Measurements from ENCODE around the gene PAK4. TPM values are rescaled to one million over a fixed set of nuclear protein-coding genes. Genes with fewer than 3 reads are reported as not detected.

The PAK4 gene
- total RNA-seq, 2 experiments from 2014 or later, result 15.3 to 18.2 TPM

DNA sequence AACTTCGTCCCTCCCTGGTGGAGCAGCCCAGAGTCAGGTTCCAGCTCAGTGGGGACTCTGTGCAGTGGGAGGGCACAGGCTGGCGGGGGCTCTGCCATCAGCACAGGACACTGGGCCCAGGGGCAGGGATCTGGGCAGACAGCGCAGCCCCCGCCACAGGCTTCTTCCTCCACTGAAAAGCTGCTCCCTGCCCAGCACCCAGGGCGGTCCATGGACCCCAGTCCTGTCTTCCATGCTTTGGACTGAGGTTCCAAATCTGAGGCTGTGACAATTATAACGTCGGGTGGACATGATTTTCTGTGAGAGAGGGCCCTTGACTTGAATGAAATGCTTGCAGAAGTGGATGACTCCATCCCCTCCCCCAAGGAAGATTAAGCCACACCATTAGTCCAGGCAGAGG lies 50.0 kb downstream of the PAK4 start:
- Mint-ChIP-seq H3K4me3 (no peak overlapping the region), H3K27me3 (ENCODE audit: low read depth) (no peaks in the 10 kb centered on the region), H3K27ac (no peak overlapping the region), H3K36me3 (ENCODE audit: low read depth) (peaks cover 2% of the 10 kb centered on the region), H3K9me3 (ENCODE audit: insufficient read depth) (no peaks in the 10 kb centered on the region), H3K4me1 (ENCODE audit: low read depth) (no peaks in the 10 kb centered on the region)
- DNase-seq, result no peak
- POLR2A ChIA-PET, result no interaction called here
- ATAC-seq, result no peak
- CTCF ChIA-PET, result no interaction called here

GRCh38 chr19:39177110-39177699 lies 51.6 kb downstream of the PAK4 start:
- ChIA-PET CTCF (no interaction called here), POLR2A (no interaction called here)
- no peak for ATAC-seq
- DNase-seq, result no peak
- Mint-ChIP-seq H3K4me3 (no peak overlapping the region), H3K27ac (no peak overlapping the region), H3K4me1 (ENCODE audit: low read depth) (no peaks in the 10 kb centered on the region), H3K27me3 (ENCODE audit: low read depth) (no peaks in the 10 kb centered on the region), H3K9me3 (ENCODE audit: insufficient read depth) (no peaks in the 10 kb centered on the region), H3K36me3 (ENCODE audit: low read depth) (peaks cover 2% of the 10 kb centered on the region)

GRCh38 chr19:39177736-39178135 lies 52.1 kb downstream of the PAK4 start:
- Mint-ChIP-seq H3K4me3 (no peak overlapping the region), H3K27ac (no peak overlapping the region), H3K36me3 (ENCODE audit: low read depth) (peaks cover 2% of the 10 kb centered on the region), H3K27me3 (ENCODE audit: low read depth) (no peaks in the 10 kb centered on the region), H3K4me1 (ENCODE audit: low read depth) (no peaks in the 10 kb centered on the region), H3K9me3 (ENCODE audit: insufficient read depth) (no peaks in the 10 kb centered on the region)
- POLR2A ChIA-PET, result no interaction called here
- no peak for ATAC-seq
- no peak for DNase-seq
- CTCF ChIA-PET, result no interaction called here

DNA sequence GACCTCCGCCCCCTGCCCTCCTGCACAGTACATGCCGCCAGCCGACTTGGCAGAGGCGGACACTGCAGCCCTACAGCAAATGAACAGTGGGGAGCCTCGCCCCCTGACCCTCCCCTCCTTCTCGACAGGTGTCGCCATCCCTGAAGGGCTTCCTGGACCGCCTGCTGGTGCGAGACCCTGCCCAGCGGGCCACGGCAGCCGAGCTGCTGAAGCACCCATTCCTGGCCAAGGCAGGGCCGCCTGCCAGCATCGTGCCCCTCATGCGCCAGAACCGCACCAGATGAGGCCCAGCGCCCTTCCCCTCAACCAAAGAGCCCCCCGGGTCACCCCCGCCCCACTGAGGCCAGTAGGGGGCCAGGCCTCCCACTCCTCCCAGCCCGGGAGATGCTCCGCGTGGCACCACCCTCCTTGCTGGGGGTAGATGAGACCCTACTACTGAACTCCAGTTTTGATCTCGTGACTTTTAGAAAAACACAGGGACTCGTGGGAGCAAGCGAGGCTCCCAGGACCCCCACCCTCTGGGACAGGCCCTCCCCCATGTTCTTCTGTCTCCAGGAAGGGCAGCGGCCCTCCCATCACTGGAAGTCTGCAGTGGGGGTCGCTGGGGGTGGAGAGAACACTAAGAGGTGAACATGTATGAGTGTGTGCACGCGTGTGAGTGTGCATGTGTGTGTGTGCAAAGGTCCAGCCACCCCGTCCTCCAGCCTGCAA lies 52.9 kb downstream of the PAK4 start:
- Mint-ChIP-seq H3K4me3 (no peak overlapping the region), H3K9me3 (ENCODE audit: insufficient read depth) (no peaks in the 10 kb centered on the region), H3K27ac (no peak overlapping the region), H3K4me1 (ENCODE audit: low read depth) (no peaks in the 10 kb centered on the region), H3K27me3 (ENCODE audit: low read depth) (no peaks in the 10 kb centered on the region), H3K36me3 (ENCODE audit: low read depth) (peaks cover 2% of the 10 kb centered on the region)
- ATAC-seq (no peak), DNase-seq (no peak)
- CTCF ChIA-PET, result no interaction called here
- POLR2A ChIA-PET, result no interaction called here

DNA sequence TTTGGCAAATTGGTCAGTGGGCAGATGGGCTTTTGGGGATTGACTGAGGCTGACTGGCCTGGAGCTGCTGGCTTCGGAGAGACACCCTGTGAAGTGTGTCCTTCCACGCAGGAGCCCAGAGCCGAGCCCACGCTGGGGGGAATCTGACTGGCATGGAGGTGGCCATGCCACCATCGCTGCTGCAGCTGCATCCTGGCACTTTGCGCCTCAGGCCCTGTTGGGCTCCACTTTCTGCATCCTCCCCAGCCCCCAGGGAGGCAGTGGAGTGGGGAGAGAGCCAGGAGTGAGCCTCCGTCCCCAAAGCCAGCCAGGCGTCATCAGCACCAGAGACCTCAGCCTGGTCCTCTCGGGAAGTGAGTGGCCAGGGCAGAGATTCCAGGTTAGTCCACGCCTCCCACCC lies 54.2 kb downstream of the PAK4 start:
- Mint-ChIP-seq H3K9me3 (ENCODE audit: insufficient read depth) (no peaks in the 10 kb centered on the region), H3K27ac (no peak overlapping the region), H3K4me3 (no peak overlapping the region), H3K27me3 (ENCODE audit: low read depth) (no peaks in the 10 kb centered on the region), H3K36me3 (ENCODE audit: low read depth) (peaks cover 2% of the 10 kb centered on the region), H3K4me1 (ENCODE audit: low read depth) (no peaks in the 10 kb centered on the region)
- ChIA-PET POLR2A (no interaction called here), CTCF (no interaction called here)
- DNase-seq, result no peak
- ATAC-seq, result no peak

DNA sequence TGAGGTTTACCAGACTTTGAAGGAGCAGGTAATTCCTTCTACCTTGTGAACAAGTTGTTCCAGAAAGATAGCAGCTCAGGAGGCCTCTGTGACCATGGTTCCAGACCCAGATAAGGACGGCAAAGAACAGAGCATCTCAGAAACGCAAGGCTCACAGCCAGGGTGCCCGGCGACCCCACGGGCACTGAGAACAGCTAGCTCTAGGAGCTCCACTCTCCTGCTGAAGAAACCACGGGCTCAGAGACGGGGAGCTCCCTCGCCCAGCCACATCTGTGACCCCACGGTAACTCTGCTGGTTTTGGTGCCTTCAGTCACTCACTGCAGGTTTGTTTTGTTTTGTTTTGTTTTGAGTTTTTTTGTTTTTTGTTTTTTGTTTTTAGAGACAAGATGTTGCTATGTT lies 55.2 kb downstream of the PAK4 start:
- ATAC-seq (no peak), DNase-seq (no peak)
- ChIA-PET POLR2A (no interaction called here), CTCF (interaction anchor here (1.2 kb wide), 1 partner anchor 58 kb away, joined by 4 read pairs; no protein-coding TSS in a partner anchor)
- H3K27ac Mint-ChIP-seq, result no peak overlapping the region
- no peaks in the 10 kb centered on the region for H3K4me1 Mint-ChIP-seq (ENCODE audit: low read depth)
- no peaks in the 10 kb centered on the region for H3K9me3 Mint-ChIP-seq (ENCODE audit: insufficient read depth)
- peaks cover 2% of the 10 kb centered on the region for H3K36me3 Mint-ChIP-seq (ENCODE audit: low read depth)
- H3K4me3 Mint-ChIP-seq, result no peak overlapping the region
- no peaks in the 10 kb centered on the region for H3K27me3 Mint-ChIP-seq (ENCODE audit: low read depth)

GRCh38 chr19:39181500-39182173 lies 56.1 kb downstream of the PAK4 start:
- ChIA-PET CTCF (no interaction called here), POLR2A (no interaction called here)
- Mint-ChIP-seq H3K4me1 (ENCODE audit: low read depth) (no peaks in the 10 kb centered on the region), H3K4me3 (no peak overlapping the region), H3K27me3 (ENCODE audit: low read depth) (no peaks in the 10 kb centered on the region), H3K36me3 (ENCODE audit: low read depth) (peaks cover 2% of the 10 kb centered on the region), H3K27ac (no peak overlapping the region), H3K9me3 (ENCODE audit: insufficient read depth) (no peaks in the 10 kb centered on the region)
- DNase-seq (no peak), ATAC-seq (no peak)

DNA sequence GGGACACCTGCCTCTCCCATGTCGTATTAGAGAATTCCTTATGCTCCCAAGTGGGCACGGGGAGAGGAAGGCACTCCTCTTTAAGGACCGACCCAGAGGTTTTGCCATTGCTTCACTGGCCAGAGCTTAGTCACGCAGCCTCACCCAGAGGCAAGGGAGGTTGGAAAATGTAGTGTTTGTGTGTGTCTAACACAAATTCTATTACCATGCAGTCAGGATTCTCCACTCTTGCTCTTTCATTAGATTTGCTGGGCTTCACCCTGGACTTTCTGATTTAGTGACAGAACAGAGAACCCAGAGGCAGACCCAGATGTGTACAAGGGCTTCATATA lies 56.6 kb downstream of the PAK4 start:
- Mint-ChIP-seq H3K27me3 (ENCODE audit: low read depth) (no peaks in the 10 kb centered on the region), H3K9me3 (ENCODE audit: insufficient read depth) (no peaks in the 10 kb centered on the region), H3K4me3 (no peak overlapping the region), H3K4me1 (ENCODE audit: low read depth) (no peaks in the 10 kb centered on the region), H3K27ac (no peak overlapping the region), H3K36me3 (ENCODE audit: low read depth) (peaks cover 2% of the 10 kb centered on the region)
- no peak for ATAC-seq
- ChIA-PET POLR2A (no interaction called here), CTCF (no interaction called here)
- DNase-seq, result no peak

GRCh38 chr19:39183104-39183503 lies 57.5 kb downstream of the PAK4 start:
- H3K9me3 Mint-ChIP-seq (ENCODE audit: insufficient read depth), result no peaks in the 10 kb centered on the region
- H3K27ac Mint-ChIP-seq, result no peak overlapping the region
- no peaks in the 10 kb centered on the region for H3K4me1 Mint-ChIP-seq (ENCODE audit: low read depth)
- H3K4me3 Mint-ChIP-seq, result no peak overlapping the region
- ATAC-seq, result no peak
- no peak for DNase-seq
- ChIA-PET CTCF (no interaction called here), POLR2A (no interaction called here)
- H3K36me3 Mint-ChIP-seq (ENCODE audit: low read depth), result peaks cover 2% of the 10 kb centered on the region
- H3K27me3 Mint-ChIP-seq (ENCODE audit: low read depth), result no peaks in the 10 kb centered on the region

GRCh38 chr19:39186391-39186790 lies 60.8 kb downstream of the PAK4 start:
- DNase-seq (no peak), ATAC-seq (no peak)
- Mint-ChIP-seq H3K27ac (no peak overlapping the region), H3K27me3 (ENCODE audit: low read depth) (peaks cover 5% of the 10 kb centered on the region), H3K4me3 (no peak overlapping the region), H3K36me3 (ENCODE audit: low read depth) (no peaks in the 10 kb centered on the region), H3K9me3 (ENCODE audit: insufficient read depth) (no peaks in the 10 kb centered on the region), H3K4me1 (ENCODE audit: low read depth) (no peaks in the 10 kb centered on the region)
- ChIA-PET CTCF (interaction anchor here (0.9 kb wide), 1 partner anchor 84 kb away, joined by 3 read pairs; no protein-coding TSS in a partner anchor), POLR2A (interaction anchor here (0.6 kb wide), 1 partner anchor 25 kb away, joined by 3 read pairs; no protein-coding TSS in a partner anchor)

GRCh38 chr19:39187552-39187943 lies 62.0 kb downstream of the PAK4 start:
- Mint-ChIP-seq H3K36me3 (ENCODE audit: low read depth) (no peaks in the 10 kb centered on the region), H3K9me3 (ENCODE audit: insufficient read depth) (no peaks in the 10 kb centered on the region), H3K27ac (no peak overlapping the region), H3K4me3 (no peak overlapping the region), H3K4me1 (ENCODE audit: low read depth) (no peaks in the 10 kb centered on the region), H3K27me3 (ENCODE audit: low read depth) (peaks cover 7% of the 10 kb centered on the region)
- ATAC-seq, result no peak
- POLR2A ChIA-PET, result no interaction called here
- no peak for DNase-seq
- CTCF ChIA-PET, result no interaction called here

GRCh38 chr19:39188960-39189359 lies 63.4 kb downstream of the PAK4 start:
- H3K36me3 Mint-ChIP-seq (ENCODE audit: low read depth), result no peaks in the 10 kb centered on the region
- no peaks in the 10 kb centered on the region for H3K4me1 Mint-ChIP-seq (ENCODE audit: low read depth)
- ChIA-PET POLR2A (interaction anchor here (0.6 kb wide), 1 partner anchor 27 kb away, joined by 3 read pairs; no protein-coding TSS in a partner anchor), CTCF (interaction anchor here (0.9 kb wide), 1 partner anchor 227 kb away, joined by 3 read pairs; no protein-coding TSS in a partner anchor)
- DNase-seq, result no peak
- H3K27ac Mint-ChIP-seq, result no peak overlapping the region
- peaks cover 10% of the 10 kb centered on the region for H3K27me3 Mint-ChIP-seq (ENCODE audit: low read depth)
- H3K9me3 Mint-ChIP-seq (ENCODE audit: insufficient read depth), result no peaks in the 10 kb centered on the region
- no peak overlapping the region for H3K4me3 Mint-ChIP-seq
- no peak for ATAC-seq
